Smooth muscle cell of the brain vasculature (primary cell): Measurements from ENCODE around the gene DMD.
"Not testable (repeated sequence)": the region's sequence is repeated elsewhere in the genome, so short reads cannot be mapped to it uniquely, and the experiment has no call there.

ENCODE experiments used
- DNase-seq: peaks from one replicate; pipeline ENCODE4 v3.0.0-alpha.2; 2012; ENCODE audit warnings: low read depth, low spot score

The DMD gene

GRCh38 chrX:32644476-32645245, 566.7 kb downstream of the DMD start:
- DNase-seq = no peak

- no peak for DNase-seq
These were observed 569.1 kb downstream of the DMD start for GRCh38 chrX:32642283-32642682.

- no peak for DNase-seq
These were observed 593.2 kb downstream of the DMD start for GRCh38 chrX:32618154-32618553.

GRCh38 chrX:32614707-32615106, 596.6 kb downstream of the DMD start:
- DNase-seq = no peak

- DNase-seq = no peak
These were observed 612.2 kb downstream of the DMD start for GRCh38 chrX:32599156-32599555.

GRCh38 chrX:32598707-32599106, 612.6 kb downstream of the DMD start:
- DNase-seq = no peak

GRCh38 chrX:32597777-32598176, 613.6 kb downstream of the DMD start:
- no peak for DNase-seq

GRCh38 chrX:32592786-32593185, 618.6 kb downstream of the DMD start:
- no peak for DNase-seq

- DNase-seq = no peak
These were observed 619.8 kb downstream of the DMD start for GRCh38 chrX:32591589-32591988.

- DNase-seq = no peak
These were observed 628.6 kb downstream of the DMD start for GRCh38 chrX:32582729-32583128.

- DNase-seq = no peak
These were observed 634.5 kb downstream of the DMD start for GRCh38 chrX:32576885-32577284.

GRCh38 chrX:32572644-32573043, 638.7 kb downstream of the DMD start:
- no peak for DNase-seq

GRCh38 chrX:32571579-32571978, 639.8 kb downstream of the DMD start:
- no peak for DNase-seq

GRCh38 chrX:32562261-32562660, 649.1 kb downstream of the DMD start:
- DNase-seq = no peak

GRCh38 chrX:32545101-32545500, 666.2 kb downstream of the DMD start:
- DNase-seq = no peak

- DNase-seq = no peak
These were observed 672.8 kb downstream of the DMD start for GRCh38 chrX:32538554-32538953.

GRCh38 chrX:32533848-32534247, 677.5 kb downstream of the DMD start:
- no peak for DNase-seq

- DNase-seq = no peak
These were observed 679.1 kb downstream of the DMD start for GRCh38 chrX:32532262-32532661.

GRCh38 chrX:32530802-32531403, 680.4 kb downstream of the DMD start:
- peak; percentile 13 for DNase-seq

GRCh38 chrX:32528451-32528850, 682.9 kb downstream of the DMD start:
- DNase-seq = not testable (repeated sequence)

GRCh38 chrX:32525234-32525633, 686.1 kb downstream of the DMD start:
- DNase-seq = no peak

- no peak for DNase-seq
These were observed 687.0 kb downstream of the DMD start for GRCh38 chrX:32524385-32524784.

GRCh38 chrX:32520789-32521188, 690.6 kb downstream of the DMD start:
- DNase-seq = no peak
